HepG2 (cell line): Measurements from ENCODE around the gene RUSF1.
"Not testable (repeated sequence)": the region's sequence is repeated elsewhere in the genome, so short reads cannot be mapped to it uniquely, and the experiment has no call there.

Experiments
- AKNA ChIP-seq: sonication (generic); formaldehyde crosslinking; IDR thresholded peaks from 2 replicates; pipeline ENCODE4 v1.4.0; 2020; ENCODE audit warnings: missing genetic modification reagents, borderline replicate concordance
- ARID2 ChIP-seq: sonication (generic); formaldehyde crosslinking; IDR thresholded peaks from 2 replicates; pipeline ENCODE4 v1.8.1; 2022; ENCODE audit warnings: mild to moderate bottlenecking, missing genetic modification reagents, borderline replicate concordance
- CREM ChIP-seq, 2 experiments: sonication (generic) in 1 of 2; formaldehyde crosslinking in 1 of 2; IDR thresholded peaks; 2 replicates each; pipeline versions ENCODE4 v1.4.0 to v1.6.1; 2016 to 2020; ENCODE audit warnings: antibody characterized with exemption in 1 of 2, mild to moderate bottlenecking in 1 of 2, missing genetic modification reagents in 1 of 2
- CTCF ChIP-seq: sonication (generic); formaldehyde crosslinking; IDR thresholded peaks from 2 replicates; pipeline ENCODE4 v1.5.0; 2020; ENCODE audit warnings: mild to moderate bottlenecking, missing genetic modification reagents, moderate library complexity
- EZH2 ChIP-seq: conservative IDR thresholded peaks from 2 replicates; pipeline ENCODE4 v1.6.1; 2012; ENCODE audit warnings: mild to moderate bottlenecking, low read depth, low read length, moderate library complexity
- JUND ChIP-seq: sonication (generic); formaldehyde crosslinking; IDR thresholded peaks from 2 replicates; pipeline ENCODE4 v1.8.0; 2022; ENCODE audit warnings: mild to moderate bottlenecking, missing genetic modification reagents
- KDM5A ChIP-seq: fragments of 200-600 bp; sonication (generic); IDR thresholded peaks from 2 replicates; pipeline ENCODE4 v1.7.0; 2018; ENCODE audit warnings: antibody characterized with exemption, mild to moderate bottlenecking, low read length, borderline replicate concordance
- KLF6 ChIP-seq: IDR thresholded peaks from 2 replicates; pipeline ENCODE4 v1.8.0; 2016; ENCODE audit warnings: missing biosample characterization, missing genetic modification reagents
- SETDB1 ChIP-seq: sonication (generic); formaldehyde crosslinking; IDR thresholded peaks from 2 replicates; pipeline ENCODE4 v1.5.1; 2020; ENCODE audit warnings: missing genetic modification reagents, mild to moderate bottlenecking, borderline replicate concordance
- SP140L ChIP-seq: sonication (generic); formaldehyde crosslinking; IDR thresholded peaks from 2 replicates; pipeline ENCODE4 v1.4.0; 2020; ENCODE audit warnings: missing genetic modification reagents, borderline replicate concordance
- TF ChIP-seq, protein P1 (sequence below): sonication (generic); formaldehyde crosslinking; IDR thresholded peaks from 2 replicates; pipeline ENCODE4 v1.5.0; 2020; ENCODE audit warnings: missing genetic modification reagents
- TF ChIP-seq, protein P2 (sequence below): IDR thresholded peaks from 2 replicates; pipeline ENCODE4 v1.6.1; 2012; ENCODE audit warnings: inconsistent platforms

- TF ChIP-seq ARID2 (CRISPR knock-in tag); KLF6 (CRISPR knock-in tag); CTCF (CRISPR knock-in tag); CREM (IDR thresholded peaks at IDR 0.05); CREM (CRISPR knock-in tag; IDR thresholded peaks at IDR 0.05); AKNA (CRISPR knock-in tag); SETDB1; EZH2; JUND (CRISPR knock-in tag); SP140L (CRISPR knock-in tag); KDM5A: not testable (repeated sequence)
- TF ChIP-seq, protein P1, sequence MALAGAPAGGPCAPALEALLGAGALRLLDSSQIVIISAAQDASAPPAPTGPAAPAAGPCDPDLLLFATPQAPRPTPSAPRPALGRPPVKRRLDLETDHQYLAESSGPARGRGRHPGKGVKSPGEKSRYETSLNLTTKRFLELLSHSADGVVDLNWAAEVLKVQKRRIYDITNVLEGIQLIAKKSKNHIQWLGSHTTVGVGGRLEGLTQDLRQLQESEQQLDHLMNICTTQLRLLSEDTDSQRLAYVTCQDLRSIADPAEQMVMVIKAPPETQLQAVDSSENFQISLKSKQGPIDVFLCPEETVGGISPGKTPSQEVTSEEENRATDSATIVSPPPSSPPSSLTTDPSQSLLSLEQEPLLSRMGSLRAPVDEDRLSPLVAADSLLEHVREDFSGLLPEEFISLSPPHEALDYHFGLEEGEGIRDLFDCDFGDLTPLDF: not testable (repeated sequence)
- TF ChIP-seq, protein P2, sequence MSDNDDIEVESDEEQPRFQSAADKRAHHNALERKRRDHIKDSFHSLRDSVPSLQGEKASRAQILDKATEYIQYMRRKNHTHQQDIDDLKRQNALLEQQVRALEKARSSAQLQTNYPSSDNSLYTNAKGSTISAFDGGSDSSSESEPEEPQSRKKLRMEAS: not testable (repeated sequence)
These were observed 31.6 kb upstream of the RUSF1 start for GRCh38 chr16:31539762-31540161.
